ENCODE measurements around the gene FAM170B.

DNA sequence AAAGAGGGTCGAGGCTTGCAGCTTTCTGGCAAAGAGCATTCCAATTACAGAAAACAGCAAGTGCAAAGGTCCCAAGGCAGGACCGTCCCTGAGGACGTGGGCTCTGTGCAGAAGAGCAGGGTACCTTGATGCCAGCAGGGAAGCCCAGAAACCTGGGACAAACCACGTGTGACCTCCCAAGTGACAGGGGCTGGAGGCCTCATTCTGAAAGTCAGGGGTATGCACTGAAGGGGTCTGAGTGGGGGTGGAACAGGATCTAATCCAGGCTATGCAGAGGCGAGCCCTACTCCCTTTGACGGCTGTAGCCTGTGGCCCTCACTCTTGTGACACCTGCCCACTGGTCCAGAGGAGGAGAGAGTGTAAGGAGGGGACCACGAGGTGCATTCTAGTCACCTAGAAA is 31.4 kb upstream of the FAM170B start:
- TF ChIP-seq, protein P1, sequence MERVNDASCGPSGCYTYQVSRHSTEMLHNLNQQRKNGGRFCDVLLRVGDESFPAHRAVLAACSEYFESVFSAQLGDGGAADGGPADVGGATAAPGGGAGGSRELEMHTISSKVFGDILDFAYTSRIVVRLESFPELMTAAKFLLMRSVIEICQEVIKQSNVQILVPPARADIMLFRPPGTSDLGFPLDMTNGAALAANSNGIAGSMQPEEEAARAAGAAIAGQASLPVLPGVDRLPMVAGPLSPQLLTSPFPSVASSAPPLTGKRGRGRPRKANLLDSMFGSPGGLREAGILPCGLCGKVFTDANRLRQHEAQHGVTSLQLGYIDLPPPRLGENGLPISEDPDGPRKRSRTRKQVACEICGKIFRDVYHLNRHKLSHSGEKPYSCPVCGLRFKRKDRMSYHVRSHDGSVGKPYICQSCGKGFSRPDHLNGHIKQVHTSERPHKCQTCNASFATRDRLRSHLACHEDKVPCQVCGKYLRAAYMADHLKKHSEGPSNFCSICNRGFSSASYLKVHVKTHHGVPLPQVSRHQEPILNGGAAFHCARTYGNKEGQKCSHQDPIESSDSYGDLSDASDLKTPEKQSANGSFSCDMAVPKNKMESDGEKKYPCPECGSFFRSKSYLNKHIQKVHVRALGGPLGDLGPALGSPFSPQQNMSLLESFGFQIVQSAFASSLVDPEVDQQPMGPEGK (tag by site-specific recombination; IDR thresholded peaks at IDR 0.05): no peak
- TF ChIP-seq, protein P2, sequence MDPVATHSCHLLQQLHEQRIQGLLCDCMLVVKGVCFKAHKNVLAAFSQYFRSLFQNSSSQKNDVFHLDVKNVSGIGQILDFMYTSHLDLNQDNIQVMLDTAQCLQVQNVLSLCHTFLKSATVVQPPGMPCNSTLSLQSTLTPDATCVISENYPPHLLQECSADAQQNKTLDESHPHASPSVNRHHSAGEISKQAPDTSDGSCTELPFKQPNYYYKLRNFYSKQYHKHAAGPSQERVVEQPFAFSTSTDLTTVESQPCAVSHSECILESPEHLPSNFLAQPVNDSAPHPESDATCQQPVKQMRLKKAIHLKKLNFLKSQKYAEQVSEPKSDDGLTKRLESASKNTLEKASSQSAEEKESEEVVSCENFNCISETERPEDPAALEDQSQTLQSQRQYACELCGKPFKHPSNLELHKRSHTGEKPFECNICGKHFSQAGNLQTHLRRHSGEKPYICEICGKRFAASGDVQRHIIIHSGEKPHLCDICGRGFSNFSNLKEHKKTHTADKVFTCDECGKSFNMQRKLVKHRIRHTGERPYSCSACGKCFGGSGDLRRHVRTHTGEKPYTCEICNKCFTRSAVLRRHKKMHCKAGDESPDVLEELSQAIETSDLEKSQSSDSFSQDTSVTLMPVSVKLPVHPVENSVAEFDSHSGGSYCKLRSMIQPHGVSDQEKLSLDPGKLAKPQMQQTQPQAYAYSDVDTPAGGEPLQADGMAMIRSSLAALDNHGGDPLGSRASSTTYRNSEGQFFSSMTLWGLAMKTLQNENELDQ (tag by site-specific recombination; IDR thresholded peaks at IDR 0.05; ENCODE audit: low read depth): no peak
- TF ChIP-seq, protein P3, sequence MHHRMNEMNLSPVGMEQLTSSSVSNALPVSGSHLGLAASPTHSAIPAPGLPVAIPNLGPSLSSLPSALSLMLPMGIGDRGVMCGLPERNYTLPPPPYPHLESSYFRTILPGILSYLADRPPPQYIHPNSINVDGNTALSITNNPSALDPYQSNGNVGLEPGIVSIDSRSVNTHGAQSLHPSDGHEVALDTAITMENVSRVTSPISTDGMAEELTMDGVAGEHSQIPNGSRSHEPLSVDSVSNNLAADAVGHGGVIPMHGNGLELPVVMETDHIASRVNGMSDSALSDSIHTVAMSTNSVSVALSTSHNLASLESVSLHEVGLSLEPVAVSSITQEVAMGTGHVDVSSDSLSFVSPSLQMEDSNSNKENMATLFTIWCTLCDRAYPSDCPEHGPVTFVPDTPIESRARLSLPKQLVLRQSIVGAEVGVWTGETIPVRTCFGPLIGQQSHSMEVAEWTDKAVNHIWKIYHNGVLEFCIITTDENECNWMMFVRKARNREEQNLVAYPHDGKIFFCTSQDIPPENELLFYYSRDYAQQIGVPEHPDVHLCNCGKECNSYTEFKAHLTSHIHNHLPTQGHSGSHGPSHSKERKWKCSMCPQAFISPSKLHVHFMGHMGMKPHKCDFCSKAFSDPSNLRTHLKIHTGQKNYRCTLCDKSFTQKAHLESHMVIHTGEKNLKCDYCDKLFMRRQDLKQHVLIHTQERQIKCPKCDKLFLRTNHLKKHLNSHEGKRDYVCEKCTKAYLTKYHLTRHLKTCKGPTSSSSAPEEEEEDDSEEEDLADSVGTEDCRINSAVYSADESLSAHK (tag by site-specific recombination; IDR thresholded peaks at IDR 0.05): no peak
- TF ChIP-seq, protein P4, sequence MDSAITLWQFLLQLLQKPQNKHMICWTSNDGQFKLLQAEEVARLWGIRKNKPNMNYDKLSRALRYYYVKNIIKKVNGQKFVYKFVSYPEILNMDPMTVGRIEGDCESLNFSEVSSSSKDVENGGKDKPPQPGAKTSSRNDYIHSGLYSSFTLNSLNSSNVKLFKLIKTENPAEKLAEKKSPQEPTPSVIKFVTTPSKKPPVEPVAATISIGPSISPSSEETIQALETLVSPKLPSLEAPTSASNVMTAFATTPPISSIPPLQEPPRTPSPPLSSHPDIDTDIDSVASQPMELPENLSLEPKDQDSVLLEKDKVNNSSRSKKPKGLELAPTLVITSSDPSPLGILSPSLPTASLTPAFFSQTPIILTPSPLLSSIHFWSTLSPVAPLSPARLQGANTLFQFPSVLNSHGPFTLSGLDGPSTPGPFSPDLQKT (IDR thresholded peaks at IDR 0.05; ENCODE audit: borderline replicate concordance, low read depth, low read length): no peak
- TF ChIP-seq, protein P5, sequence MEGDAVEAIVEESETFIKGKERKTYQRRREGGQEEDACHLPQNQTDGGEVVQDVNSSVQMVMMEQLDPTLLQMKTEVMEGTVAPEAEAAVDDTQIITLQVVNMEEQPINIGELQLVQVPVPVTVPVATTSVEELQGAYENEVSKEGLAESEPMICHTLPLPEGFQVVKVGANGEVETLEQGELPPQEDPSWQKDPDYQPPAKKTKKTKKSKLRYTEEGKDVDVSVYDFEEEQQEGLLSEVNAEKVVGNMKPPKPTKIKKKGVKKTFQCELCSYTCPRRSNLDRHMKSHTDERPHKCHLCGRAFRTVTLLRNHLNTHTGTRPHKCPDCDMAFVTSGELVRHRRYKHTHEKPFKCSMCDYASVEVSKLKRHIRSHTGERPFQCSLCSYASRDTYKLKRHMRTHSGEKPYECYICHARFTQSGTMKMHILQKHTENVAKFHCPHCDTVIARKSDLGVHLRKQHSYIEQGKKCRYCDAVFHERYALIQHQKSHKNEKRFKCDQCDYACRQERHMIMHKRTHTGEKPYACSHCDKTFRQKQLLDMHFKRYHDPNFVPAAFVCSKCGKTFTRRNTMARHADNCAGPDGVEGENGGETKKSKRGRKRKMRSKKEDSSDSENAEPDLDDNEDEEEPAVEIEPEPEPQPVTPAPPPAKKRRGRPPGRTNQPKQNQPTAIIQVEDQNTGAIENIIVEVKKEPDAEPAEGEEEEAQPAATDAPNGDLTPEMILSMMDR (tag by site-specific recombination; IDR thresholded peaks at IDR 0.05): no peak
